GM18867 (cell line): Measurements from ENCODE around the gene HOXA4.

Experiments used
- ATAC-seq: cut with Tn5 transposase; IDR thresholded peaks from one replicate; pipeline ENCODE4 v1.9.1; 2021; ENCODE audit warnings: mild to moderate bottlenecking, moderate library complexity; ENCODE audit not compliant: unreplicated experiment

Gene HOXA4

DNA sequence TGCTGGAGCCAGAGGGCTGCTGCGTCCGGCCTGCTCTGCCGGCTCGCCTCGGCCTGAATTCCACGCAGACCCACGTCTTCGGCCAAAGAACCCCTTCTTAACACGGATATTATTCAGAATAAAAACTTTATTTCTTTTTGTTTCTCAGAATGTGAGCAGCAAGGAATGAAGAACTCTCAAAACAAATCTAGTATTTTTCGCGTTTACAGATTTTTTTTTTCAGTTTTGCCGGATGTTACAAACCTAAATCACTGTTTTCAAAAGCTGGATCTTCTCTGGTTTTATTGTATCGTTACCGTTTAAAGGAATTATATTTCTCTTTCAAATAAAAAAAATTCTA is 23.7 kb downstream of the HOXA4 start:
- ATAC-seq = no peak

DNA sequence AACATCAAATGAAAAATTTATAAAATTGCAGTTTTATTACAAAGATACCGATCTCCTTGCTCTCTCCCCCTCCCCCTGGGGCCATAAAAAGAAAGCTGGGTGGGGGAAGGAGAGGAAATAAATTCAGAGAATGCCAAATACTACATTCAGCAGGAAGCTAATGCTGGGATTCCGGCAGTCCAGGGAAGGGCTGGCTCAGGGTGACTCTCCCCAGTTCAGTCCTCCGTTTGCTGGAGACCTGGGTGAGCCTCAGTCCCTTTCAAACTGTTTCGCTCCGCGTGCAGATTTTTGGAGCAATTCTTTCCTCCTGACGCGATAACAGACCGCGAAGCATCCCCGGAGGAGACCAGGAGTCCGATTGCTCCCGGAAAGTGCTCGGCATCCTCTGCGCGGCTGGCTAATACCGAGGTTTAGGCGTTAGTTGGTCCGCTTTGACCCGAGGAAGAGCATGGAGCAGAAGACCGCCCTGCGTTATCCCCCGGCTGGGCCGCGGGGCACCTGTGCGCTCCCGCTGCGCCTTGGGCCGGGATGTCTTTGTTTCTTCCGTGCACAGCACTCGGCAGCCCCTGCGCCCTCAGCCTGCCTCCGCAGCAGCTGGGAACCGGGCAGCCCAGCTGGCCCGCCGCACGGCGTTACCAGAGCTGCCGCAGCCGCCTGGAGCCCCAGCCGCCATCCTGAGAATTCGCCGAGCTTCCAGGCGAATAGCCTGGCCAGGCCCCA is 24.2 kb downstream of the HOXA4 start:
- no peak for ATAC-seq

DNA sequence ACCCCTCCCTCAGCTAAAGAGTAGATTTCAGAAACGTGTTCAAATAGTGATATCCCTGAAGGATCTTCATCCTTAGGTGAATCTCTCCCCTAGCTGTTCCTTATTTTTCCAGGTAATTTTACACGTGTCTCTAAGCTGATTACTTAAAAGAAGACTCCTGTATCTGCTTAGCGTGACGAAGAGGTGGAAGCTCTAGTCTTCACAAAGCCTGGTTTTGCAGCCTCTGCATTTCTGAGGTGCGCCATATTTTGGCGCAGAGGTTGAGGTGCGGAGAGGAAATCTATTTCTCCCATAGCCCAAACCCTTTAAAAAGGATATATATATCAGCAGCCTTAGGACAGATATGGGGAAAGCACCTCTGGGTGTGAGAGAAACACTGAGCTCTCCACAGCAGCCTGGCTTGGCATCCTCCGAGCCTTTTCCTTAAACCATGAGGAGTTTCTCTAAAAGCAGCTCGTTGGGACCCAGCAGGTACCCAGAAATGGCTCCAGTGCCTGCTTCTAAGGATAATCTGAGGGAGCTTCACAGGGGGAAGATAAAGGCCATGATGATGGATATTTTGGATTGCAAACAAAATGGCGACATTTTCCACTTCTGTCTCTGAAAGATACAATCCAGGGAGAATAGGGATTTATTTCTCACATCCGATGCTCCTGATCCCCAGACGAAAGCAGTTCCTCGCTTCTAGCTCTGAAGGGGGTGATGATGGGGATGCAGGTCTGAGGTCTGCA is 25.1 kb downstream of the HOXA4 start:
- no peak for ATAC-seq

DNA sequence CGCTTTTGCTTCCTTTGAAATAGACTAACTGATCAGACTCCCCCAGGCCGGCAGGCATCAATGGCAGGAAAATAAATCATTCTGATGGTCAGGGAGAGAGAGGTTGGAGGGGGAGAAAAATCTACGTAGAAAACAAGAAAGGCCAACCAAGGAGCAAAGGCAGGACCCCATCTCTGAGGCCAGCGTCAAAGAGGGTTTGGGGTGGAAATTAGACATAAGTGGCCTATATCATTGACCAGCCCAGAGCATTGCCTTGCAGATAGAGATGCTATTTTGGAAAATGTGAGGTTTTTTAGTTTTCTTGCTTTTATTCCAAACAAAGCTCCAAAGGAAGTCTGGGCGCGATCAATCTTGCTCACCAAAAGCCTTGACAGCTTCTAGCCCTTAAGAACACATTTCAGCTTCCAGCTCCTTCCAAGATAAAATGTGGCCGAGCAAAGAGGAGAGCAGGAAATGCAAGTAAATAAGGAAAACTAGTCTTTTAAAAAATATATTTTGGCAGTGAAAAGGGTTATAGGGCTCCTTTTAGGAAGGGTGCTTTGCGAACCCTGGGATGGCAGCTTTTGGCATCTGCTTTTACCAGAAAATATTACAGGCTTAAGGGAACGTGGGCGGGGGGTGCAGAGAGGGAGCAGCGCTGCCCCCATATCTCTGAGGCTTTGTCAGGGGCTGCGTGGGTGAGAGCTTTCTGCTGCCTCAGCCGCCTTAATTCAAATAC is 26.1 kb downstream of the HOXA4 start:
- ATAC-seq = no peak

DNA sequence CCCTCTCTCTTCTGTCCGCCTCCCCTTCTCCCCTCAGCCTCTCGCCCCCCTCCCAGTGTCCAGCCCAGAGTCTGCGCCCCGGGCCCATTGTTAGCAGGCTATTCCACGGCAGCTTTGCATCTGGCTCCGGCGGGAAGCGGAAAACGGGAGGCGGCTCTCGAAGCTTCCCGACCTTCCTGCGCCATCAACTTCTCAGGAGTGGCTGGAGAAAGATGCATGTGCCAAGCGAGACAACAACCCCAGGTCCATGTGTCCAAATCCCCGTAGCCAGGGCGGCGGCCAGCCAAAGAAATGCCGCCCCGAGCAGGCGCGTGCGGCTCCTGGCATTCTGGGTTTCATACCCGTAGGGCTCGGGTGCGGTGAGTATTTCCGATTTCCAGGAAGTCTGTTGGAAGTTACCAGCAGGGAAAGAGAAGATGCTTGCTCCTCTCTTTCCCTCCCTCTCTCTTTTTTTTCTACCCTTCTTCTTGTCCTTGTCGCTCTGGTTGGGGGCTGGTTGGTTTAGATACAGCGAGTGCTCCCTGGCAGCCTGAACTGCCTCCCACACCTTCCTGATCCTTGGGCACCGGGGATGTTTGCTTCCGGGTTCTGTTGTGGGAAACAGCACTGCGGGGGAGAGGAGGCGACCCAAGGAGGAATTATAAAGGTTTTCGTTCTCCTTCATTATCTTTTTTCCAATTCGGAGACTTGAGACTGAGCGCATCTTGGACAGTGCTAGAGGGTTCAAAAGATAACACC is 26.9 kb downstream of the HOXA4 start:
- ATAC-seq = no peak

DNA sequence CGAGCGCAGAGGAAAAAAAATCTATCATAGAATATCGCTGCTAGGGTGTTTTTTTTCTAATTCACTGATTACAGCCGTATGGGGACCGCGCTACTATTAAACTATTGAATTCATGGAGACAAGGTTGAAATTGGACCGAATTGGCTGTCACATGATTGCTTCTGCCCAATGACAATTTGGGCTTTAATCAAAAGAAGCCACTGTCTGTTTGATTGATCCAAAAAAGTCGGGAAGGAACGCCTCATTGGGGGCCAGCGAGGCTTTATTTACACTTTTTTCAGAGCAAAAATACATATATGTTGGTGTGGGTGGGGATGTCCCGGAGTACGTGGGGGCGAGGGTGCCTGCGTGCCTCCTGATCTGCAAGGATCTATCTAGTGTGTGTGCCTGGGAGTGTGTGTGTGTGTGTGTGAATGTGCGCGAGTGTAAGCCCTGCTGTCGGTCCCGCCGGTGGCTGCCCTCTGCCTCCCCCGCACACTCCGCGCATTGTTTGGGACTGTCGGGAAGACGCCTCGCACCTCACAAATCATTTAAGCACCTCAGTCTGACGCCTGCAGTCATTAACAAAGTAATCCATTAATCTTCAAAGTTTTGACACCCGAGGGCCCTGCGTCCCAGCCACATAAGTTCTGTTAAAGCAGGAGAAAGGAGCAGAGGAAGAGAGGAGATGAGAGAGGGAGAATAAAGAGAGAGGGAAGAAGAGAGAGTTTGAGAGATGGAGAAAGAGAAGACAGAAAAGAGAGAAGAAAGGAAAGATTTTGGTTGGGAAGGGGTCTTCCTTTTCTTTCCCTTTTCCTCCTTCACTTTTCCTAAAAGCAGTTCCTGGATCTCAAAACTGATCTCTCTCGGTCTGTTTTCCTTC is 27.7 kb downstream of the HOXA4 start, which contains the start of gene HOXA2:
Gene HOXA2, minus strand, starts transcription at position 103 of the 862 bp plus-strand sequence. CDS start 183 bp downstream, outside the sequence.
- ATAC-seq = no peak

DNA sequence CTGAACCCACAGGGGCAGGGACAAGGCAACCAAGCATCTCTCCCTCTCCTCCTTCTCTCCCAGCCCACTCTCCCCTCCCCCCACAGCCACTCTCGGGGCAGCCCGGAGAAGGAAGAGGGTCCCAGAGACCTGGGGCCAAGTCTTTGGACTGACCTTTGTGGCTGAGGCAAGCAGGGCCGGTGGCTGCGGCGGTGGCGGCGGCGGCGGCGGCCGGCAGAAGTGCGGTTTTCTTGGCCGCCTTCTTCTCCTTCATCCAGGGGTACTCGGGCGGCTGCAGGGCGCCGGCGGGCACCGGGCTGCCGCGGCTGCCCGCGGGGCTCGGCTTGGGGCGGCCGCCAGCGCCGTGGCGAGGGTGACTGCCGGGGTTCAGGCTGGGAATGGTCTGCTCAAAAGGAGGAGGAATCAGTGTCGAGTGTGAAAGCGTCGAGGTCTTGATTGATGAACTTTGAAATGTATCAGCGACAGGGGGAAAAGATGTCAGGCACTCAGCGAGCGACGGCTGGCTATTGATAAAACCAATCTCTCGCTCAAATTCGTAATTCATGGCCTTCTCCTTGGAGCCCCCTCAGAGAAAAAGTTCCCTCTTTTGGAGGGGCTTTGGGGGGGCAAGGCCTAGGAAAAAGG is 28.5 kb downstream of the HOXA4 start:
- ATAC-seq = no peak

DNA sequence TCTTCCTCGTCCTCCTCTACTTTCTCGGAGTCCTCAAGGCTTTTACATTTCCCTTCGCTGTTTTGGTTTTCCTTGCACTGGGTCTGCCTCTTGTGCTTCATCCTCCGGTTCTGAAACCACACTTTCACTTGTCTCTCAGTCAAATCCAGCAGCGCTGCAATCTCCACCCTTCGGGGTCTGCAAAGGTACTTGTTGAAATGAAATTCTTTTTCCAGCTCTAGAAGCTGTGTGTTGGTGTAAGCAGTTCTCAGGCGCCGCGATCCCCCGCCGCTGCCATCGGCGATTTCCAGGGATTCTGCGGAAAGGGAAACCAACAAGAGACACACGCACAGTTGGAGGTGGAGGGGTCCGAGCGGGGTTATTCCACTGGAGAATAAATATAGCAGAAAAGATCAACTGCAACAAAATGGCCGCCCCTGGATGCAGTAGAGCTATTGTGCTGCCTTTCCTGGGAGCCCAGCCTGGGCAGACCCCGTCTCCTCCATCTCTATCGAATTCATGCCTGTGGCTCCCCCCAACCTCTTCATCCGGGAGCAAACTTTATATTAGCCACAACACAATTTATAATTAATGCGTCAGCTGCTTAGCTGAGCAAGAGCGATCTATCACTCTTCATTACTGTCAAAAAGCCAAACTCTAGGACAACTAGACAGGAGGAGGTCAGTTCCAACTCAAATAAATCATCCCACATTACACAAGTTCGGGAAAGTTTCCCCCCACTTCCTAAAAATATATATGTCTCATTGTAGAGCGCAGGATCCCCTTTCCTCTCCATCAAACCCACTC is 29.2 kb downstream of the HOXA4 start:
- ATAC-seq = no peak

DNA sequence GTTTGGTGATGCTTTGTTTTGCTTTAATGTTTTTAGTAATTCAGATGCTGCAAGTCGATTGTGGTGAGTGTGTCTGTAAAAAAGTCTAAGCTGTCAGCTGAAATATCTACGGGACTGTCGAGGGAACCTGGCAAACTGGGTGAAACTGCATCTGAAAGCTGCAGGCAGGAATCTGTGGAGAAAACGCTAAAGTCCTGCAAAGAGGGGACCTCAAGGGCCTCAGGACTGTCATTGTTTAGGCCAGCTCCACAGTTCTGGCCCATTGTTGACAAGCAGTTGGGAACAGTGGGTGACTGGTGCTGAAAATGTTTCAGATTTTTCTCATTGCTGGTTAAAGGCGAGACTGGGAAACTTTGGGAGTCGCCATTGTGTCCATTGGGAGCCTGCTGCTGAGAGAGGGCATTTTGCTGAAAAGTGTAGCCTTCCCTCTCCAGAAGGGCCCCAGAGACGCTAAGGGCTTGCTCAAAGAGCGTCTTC is 29.8 kb downstream of the HOXA4 start:
- ATAC-seq = no peak

DNA sequence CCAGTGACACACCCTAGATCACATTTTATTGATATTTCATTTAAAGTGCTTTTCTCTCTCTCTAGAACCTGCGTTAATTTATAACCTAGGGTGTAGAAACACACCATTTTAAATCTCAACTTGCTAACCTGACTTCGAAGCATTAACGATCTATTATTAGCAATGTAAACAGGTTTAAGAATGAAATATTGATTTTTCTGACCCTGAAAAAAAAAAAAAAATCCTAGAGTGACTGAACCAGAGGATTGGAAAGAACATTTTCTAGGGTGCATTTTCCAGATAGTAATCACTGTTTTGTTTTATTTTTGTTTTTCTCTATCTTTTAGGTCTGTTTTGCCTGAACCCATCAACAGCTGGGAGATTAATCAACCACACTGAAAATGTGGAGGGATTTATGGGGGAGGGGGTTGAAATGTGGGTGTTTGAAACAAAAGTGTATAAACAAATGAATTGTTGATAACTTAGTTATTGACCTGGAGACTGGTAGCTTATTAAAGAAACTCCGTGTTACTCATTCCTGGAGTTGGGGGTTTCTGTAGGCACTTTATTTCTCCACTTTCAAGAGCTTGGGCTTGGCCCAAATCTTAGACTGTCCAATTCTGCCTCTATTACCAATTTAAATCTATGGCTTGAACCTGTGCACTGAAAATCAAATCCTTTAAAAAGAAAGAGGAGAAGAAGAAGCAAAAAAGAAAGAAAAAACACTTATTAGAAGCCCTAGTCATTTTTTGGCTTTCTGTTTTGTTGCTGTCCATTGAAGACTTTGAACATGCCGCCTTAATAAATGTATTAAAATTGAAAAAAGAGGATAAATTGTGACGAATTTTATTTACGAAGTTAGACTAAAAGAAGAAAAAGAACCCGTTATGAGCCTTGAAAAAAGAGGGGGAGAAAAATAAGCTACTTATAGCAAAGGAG is 30.8 kb downstream of the HOXA4 start:
- no peak for ATAC-seq

DNA sequence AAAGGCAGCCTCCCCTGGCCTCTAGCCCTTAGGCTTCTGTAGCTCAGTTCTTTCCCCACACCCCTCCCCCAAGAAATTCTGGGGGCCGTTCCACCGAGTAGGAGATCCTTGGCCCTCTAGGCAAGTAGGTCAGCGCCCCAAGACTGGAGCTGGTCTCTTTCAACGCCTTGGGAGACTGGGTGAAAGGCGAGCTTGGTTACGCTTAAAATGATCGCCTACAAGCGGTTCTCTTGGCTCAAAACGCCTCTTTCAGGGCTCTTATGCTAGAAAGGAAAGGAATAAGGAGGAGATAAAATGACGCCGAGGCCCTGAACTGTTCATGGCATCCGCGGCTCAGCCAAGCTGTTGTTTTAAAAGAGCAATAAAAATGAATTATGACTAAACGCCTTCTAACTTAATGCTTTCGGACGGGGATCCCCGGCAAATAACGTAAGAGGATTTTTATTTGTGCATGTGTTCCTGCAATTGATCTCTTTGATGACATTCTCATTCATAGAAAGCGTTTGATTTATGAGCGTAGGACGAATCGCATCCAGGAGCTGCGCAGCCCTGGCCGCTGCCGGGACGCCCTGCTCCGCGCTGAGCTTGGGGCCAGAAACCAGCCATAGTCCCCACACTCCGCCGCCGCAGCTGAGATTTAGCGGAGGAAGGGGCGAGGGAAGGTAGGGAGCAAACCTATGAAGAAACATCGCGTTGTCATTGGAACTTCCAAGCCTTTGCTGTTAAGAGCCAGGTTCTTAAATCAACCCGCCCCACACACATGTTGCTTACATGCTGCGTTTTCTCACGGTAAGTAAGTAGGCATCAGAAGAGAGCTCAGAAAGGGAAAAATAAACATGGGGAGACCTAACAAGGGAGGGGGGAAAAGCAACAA is 31.7 kb downstream of the HOXA4 start:
- no peak for ATAC-seq

DNA sequence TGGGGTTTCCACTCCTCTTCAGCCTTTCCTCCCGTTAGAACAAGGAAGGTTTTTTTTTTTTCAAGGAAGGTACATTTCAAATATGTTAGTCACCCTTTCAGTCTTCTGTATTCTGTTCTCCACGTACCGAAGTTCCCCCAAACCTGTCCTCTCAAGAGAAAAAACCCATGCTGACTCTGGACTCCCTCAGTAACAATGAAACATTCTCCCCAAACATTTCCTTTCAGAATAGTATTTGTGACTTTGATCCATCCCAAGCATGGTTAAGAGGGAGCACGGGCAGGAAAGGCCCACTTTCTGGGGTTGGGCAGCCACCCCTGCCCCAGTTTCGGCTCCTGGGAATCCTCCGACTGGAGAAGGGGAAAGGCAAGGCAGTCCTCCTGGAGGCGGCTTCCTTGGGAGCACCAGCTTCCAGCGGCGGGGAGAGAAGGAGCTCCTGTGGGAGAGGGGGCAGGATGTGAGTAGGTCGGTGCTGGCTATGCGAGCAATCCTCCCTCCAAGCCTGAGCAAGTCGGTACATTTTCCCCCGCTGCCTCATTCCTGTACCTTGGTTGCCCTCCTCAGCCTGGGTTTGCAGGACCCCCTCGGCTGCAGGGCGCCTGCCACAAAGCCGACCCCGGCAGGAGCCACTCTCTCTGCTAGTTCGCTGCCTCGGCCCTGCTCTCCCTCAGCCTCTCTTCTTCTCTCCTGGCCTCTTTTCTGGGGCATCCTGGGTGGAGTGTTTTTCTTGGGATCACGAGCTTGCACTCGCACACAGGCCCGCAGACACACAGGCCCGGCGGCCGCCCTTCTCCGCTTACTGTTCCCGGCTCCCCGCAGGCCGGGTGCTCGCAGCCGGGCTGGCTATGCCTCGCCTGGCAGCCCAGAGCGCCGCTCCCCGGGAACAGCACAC is 32.6 kb downstream of the HOXA4 start:
- no peak for ATAC-seq

DNA sequence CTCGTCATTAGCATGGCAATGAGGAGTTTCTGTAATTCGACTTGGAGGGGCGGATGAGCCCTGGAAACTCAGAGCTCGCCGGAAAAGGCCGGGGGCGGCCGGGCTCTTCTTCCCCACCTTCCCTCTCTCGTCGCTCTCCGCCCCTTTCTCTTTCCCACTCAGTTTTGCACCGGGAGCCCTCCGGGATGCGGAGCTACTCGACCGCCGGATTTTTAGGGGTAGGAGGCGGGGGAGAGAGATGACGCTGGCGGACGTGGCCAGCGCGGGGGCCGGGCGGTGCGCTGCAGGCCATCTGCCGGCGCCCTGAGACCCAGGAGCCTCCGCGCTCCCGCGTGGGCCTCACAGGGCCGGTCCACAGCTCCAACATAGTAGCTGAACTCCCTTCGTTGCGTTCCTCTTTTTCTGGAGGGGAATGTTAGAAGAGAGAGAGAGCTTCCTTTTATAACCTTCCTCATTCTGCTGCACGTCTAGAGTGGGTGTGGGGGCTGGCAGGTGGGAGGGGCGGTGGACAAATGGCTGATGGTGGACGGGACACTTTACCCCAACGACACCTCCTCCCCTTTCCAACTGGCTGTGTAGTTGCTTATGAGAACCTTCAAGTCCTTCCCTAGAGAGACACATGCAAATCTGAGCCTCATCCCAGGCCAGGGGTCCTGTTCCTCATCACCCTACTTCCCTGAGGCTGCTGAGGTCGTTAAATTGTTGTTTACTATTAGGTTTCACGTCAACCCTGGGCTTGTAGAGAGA is 33.6 kb downstream of the HOXA4 start:
- ATAC-seq = no peak

DNA sequence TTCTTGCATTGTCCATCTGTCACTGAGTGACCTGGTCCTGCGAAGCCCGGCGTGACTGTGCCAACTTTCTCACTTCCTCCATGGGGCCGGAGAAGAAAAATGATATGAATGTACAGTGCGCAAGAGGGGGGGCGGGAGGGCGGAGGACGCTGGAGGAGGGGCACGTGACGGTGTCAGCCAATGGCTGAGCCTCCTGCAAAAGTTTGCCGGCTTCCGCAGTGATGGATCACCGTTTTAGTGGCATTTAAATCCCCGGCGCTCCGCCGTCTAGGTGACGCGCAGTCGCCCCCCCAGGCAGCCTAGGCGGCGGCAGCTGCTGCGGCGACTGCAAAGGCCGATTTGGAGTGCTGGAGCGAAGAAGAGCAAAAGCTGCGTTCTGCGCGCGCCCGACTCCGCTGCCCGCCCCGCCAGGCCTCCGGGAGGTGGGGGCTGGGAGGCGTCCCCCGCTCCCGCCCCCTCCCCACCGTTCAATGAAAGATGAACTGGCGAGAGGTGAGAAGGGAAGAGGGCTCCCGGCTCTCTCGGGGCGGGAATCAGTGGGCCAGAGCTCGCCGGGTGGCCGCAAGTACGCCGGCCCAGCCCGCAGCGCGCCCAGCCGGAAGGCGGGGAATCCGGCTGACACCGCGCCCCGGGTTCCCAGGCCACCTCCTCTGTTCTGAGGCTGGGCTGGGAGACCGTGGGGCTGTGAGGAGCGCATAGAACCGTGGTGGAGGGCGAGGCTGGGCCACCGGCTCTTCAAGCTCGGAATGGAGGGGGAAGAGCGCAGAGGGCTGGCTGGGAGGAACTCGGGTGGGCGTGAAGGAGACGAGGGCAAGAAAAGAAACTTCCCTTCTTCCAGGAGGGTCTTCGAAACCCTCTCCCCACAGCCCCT is 34.4 kb downstream of the HOXA4 start, which contains the start of gene HOXA1:
Gene HOXA1, minus strand, starts transcription at position 104 of the 871 bp plus-strand sequence. Its CDS starts 88 bp downstream, at position 16.
- ATAC-seq = peak; percentile 89
